Activated CD8-positive, alpha-beta memory T cell treated with anti-CD3 and anti-CD28 coated beads for 48 hours (primary cell): ENCODE results near the gene JTB.

Experiments
- DNase-seq, 3 experiments: peaks; one replicate each; pipeline ENCODE4 v3.0.0-alpha.2; 2020; ENCODE audit warnings: low read depth in 2 of 3, low spot score in 2 of 3

JTB gene

GRCh38 chr1:153933955-153934354, 43.5 kb downstream of the JTB start:
- DNase-seq, result no peak

DNA sequence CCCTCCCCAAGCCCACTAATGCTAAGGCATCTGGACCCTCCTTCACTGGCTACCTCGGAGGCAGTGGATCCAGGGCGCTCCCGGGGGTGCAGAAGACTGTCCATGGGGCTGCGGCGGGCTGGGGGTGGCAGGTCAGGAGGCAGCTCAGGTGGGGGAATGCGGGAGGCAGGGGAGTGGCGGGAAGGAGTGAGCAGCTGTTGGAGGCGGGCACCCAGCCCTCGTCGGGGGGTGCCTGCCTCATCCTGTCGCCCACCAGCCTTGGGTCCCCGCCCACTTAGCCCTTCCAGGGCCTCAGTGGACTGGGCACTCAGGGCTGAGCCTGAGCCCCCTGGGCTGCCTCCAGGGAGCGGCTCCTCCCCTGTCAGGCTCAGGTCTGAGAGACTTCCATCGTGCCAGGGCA, 44.0 kb downstream of the JTB start:
- DNase-seq, result no peak

DNA sequence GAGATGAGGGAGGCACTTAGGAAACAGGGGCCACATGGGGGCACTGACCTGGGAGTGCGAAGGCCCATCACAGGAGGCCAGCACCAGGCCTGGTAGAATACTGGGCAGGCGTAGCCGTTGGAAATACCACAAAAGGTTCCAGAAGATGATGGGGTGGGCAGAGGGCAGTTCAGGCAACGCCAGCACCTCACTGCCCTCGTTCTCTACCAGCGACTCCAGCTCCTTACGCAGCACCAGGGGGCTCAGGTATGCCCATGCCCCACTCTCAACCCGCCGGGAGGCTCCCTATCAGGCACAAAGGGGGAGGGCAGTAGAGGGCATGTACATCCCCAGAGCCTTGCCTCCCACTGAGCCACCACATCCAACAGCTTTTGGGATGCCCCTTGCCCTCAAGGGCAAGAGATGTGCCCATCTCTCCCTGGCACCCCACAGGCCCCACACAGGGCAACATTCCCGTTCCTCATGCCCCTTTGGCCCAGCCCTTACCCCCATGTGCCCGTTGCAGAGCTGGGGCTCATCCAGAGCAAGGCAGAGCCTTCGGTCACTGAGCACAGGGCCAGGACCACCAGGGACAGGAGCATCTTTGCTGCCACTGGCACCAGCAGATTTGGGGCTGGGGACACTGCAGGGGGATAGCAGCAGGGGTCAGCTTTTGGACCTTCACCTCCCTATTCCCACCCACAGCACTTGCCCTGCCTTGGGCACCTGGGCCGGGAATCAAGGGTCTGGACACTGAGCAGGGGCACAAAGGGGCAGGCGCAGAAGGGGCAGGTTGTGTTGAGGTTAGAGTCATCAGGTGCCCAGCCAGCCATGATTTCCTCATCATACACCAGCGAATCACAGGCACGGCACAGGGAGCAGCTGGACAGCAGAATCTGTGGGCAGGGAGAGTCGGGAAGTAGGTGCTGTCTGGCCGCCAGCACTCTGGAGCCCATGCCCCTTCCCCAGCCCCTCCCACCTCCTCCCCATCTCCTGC, 45.0 kb downstream of the JTB start:
- DNase-seq, result no peak

GRCh38 chr1:153929981-153930948, 47.2 kb downstream of the JTB start:
- DNase-seq, result no peak

DNA sequence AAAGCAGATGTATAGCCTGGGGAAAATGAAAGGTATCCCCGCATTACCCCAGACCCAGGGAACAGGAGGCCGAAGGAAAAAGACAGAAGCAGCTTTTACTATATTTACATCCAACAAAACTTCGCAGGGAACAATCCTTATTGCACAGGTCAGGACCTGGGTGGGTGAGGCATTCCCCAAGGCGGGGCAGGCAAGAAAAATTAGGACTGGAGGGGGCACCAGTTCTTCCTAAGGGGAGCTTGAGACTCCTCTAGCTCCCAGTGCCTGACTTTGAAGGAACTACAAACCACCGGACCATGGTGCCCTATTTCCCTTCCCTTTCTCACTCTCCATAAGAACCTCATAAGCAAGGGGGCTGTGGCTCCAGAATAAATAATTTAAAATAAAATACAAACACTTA, 48.0 kb downstream of the JTB start:
- DNase-seq, result no peak

- DNase-seq, result no peak
Observed at GRCh38 chr1:153928791-153929341, 48.6 kb downstream of the JTB start.

DNA sequence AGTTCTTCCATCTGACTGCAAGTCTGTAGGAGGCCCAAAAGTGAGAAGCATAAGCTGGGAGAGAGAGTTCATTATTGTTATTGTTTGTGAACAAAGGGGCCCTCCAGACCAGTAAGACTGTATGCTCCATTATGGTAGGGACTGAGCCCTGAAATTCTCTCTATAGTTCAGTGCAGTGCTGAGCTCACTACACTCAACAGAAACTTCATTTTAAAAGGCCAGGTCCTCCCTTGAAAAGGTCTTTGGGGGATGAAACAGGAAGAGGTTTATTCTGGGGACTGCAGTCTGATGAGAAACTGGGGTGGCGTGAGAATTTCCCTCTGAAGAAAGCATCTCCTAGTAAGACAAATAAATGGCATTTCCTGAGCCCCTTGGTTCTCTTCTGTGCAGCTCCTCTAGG, 49.2 kb downstream of the JTB start:
- no peak for DNase-seq

DNA sequence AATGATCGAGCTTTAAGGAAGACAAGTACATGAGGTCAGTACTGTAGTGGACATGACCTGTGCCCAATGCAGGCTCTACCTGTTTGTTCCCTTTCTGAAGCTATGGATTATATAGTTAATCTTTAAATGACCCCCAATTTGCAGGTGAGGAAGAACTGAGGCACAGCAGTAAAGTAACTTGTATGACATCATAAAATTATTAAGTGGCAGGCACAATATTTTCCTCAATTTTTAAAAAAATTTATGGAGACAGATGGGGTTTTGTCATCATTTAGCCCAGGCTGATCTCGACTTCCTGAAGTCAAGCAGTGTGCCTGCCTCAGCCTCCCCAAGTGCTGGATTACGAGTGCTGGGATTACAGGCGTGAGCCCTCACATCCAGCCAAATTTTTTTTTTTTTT, 51.1 kb downstream of the JTB start:
- DNase-seq, result no peak
